Measurements from ENCODE around the gene FGF21.
"Not testable (repeated sequence)": the region's sequence is repeated elsewhere in the genome, so short reads cannot be mapped to it uniquely, and the experiment has no call there.

The FGF21 gene

DNA sequence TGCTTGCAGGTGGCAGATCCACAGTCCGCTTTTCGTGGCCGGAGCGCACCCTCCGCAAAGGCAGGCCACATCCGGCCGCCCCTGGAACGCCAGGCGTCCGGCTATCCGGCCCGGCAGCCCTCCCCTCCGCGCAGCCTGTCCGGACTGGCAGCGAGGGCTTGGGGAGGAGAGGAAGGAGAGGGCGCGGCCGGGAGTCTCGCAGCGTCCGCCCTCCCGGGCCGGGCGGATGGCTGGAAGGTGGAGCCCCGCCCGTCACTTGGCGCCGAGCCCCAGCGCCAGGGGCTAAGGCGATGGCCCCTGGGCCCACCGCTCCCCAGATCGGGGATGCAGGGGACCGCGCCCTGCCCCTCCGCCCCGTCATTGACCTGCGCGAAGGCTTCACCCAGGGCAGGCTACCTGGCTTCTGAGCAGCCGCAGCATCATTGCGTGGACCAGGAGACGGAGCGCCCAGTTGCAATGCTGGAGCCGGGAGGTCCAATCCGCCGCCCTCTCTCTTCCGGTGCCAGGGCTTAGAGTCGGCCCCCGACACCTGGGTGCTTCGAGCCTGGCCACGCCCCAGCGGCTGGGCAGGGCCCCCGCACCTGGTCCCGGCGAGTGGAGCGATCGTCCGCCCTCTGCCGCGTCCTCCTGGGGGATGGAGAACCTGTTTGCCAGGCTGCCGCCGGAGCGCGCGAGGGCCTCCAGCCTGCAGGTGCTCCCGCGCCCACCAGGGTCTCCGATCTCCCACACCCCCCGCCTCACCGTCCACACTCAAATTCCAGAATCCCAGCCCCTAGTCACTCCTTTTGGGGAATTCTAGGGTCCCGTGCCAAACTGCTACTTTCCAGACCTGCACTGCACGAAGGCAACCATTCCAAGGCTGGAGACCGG is 2.6 kb upstream of the FGF21 start, which contains the start of gene FUT1:
Gene FUT1, minus strand, starts transcription at position 146 of the 870 bp plus-strand sequence. CDS start 1,360 bp downstream, outside the sequence.
- Histone ChIP-seq H3K36me3 (ENCODE audit: control insufficient read depth, insufficient read depth, low read length) (no peaks in the 10 kb centered on the region), H3K27ac (ENCODE audit: insufficient read depth, low read length, poor library complexity, severe bottlenecking) (no peak within 1 kb of the TSS), H3K9me3 (ENCODE audit: control insufficient read depth, low read length) (no peaks in the 10 kb centered on the region), H3K4me3 (ENCODE audit: insufficient read depth, low read depth, low read length, poor library complexity, severe bottlenecking) (peak within 1 kb of the TSS; percentile 58), H3K4me1 (ENCODE audit: control insufficient read depth, insufficient read depth, low read length, poor library complexity, severe bottlenecking) (peaks cover 15% of the 10 kb centered on the region), H3K27me3 (replicated peaks; ENCODE audit: control insufficient read depth, insufficient read depth, low read length, poor library complexity, severe bottlenecking) (peaks cover 4% of the 10 kb centered on the region)
- DNase-seq, result peak in 2 of 3 donors; percentile 20 to 29

DNA sequence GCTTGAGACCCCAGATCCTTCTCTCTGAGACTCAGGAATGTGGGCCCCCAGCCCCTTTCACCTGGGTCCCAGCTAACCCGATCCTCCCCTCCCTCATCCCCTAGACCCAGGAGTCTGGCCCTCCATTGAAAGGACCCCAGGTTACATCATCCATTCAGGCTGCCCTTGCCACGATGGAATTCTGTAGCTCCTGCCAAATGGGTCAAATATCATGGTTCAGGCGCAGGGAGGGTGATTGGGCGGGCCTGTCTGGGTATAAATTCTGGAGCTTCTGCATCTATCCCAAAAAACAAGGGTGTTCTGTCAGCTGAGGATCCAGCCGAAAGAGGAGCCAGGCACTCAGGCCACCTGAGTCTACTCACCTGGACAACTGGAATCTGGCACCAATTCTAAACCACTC is 463 bp downstream of the FGF21 start:
- Histone ChIP-seq H3K27me3 (replicated peaks; ENCODE audit: control insufficient read depth, insufficient read depth, low read length, poor library complexity, severe bottlenecking) (peaks cover 4% of the 10 kb centered on the region), H3K4me3 (ENCODE audit: insufficient read depth, low read depth, low read length, poor library complexity, severe bottlenecking) (no peak overlapping the region)
- DNase-seq, result no peak

DNA sequence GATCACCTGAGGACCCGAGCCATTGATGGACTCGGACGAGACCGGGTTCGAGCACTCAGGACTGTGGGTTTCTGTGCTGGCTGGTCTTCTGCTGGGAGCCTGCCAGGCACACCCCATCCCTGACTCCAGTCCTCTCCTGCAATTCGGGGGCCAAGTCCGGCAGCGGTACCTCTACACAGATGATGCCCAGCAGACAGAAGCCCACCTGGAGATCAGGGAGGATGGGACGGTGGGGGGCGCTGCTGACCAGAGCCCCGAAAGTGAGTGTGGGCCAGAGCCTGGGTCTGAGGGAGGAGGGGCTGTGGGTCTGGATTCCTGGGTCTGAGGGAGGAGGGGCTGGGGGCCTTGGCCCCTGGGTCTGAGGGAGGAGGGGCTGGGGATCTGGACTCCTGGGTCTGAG is 888 bp downstream of the FGF21 start:
- Histone ChIP-seq H3K27ac (ENCODE audit: insufficient read depth, low read length, poor library complexity, severe bottlenecking) (no peak overlapping the region), H3K27me3 (replicated peaks; ENCODE audit: control insufficient read depth, insufficient read depth, low read length, poor library complexity, severe bottlenecking) (peaks cover 4% of the 10 kb centered on the region), H3K4me3 (ENCODE audit: insufficient read depth, low read depth, low read length, poor library complexity, severe bottlenecking) (no peak overlapping the region), H3K36me3 (ENCODE audit: control insufficient read depth, insufficient read depth, low read length) (no peaks in the 10 kb centered on the region), H3K4me1 (ENCODE audit: control insufficient read depth, insufficient read depth, low read length, poor library complexity, severe bottlenecking) (peaks cover 17% of the 10 kb centered on the region), H3K9me3 (ENCODE audit: control insufficient read depth, low read length) (no peaks in the 10 kb centered on the region)
- DNase-seq, result no peak

More for the DNA sequence above, 463 bp downstream of the FGF21 start:
- Histone ChIP-seq H3K4me1 (ENCODE audit: control insufficient read depth, insufficient read depth, low read length, poor library complexity, severe bottlenecking) (peaks cover 17% of the 10 kb centered on the region), H3K9me3 (ENCODE audit: control insufficient read depth, low read length) (no peaks in the 10 kb centered on the region), H3K27ac (ENCODE audit: insufficient read depth, low read length, poor library complexity, severe bottlenecking) (no peak overlapping the region), H3K36me3 (ENCODE audit: control insufficient read depth, insufficient read depth, low read length) (no peaks in the 10 kb centered on the region)

DNA sequence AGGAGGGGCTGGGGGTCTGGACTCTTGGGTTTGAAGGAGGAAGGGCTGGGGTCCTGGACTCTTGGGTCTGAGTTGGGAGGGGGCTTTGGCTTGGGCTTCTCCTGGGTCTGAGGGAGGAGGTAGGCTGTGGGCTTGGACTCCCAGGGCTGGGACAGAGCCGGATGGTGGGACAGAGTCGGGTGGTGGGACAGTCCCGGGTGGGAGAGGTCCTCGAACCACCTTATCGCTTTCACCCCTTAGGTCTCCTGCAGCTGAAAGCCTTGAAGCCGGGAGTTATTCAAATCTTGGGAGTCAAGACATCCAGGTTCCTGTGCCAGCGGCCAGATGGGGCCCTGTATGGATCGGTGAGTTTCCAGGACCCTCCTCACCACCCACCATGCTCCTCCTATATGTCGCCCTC is 1.4 kb downstream of the FGF21 start:
- no peak overlapping the region for H3K4me3 ChIP-seq (ENCODE audit: insufficient read depth, low read depth, low read length, poor library complexity, severe bottlenecking)
- H3K4me1 ChIP-seq (ENCODE audit: control insufficient read depth, insufficient read depth, low read length, poor library complexity, severe bottlenecking), result peaks cover 17% of the 10 kb centered on the region
- no peaks in the 10 kb centered on the region for H3K9me3 ChIP-seq (ENCODE audit: control insufficient read depth, low read length)
- no peak overlapping the region for H3K27ac ChIP-seq (ENCODE audit: insufficient read depth, low read length, poor library complexity, severe bottlenecking)
- H3K27me3 ChIP-seq (replicated peaks; ENCODE audit: control insufficient read depth, insufficient read depth, low read length, poor library complexity, severe bottlenecking), result peaks cover 4% of the 10 kb centered on the region
- no peaks in the 10 kb centered on the region for H3K36me3 ChIP-seq (ENCODE audit: control insufficient read depth, insufficient read depth, low read length)
- no peak for DNase-seq

DNA sequence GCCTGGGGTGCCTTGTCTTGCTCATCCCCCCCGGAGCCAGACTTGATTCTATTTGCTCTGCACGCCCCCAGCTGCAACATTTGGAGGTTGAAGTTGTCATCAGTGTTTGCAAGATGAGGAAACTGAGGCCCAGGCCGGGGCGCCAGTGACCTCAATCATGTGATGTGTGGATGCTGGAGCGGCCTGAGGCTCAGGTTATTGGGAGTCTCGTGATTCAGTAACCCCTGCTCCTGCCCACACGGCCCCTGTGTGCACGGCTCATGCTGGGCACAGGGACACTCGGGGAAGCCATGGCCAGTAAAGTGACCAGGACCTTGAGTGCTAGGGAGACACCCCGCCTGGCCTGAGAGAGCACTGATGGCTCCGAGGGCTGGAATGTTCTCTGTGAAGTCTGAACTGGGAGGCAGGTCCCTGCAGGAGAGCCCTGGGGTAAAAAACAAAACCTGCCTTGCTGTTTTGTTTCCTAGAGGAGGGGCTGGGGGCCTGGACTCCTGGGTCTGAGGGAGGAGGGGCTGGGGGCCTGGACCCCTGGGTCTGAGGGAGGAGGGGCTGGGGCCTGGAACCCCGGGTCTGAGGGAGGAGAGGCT is 1.9 kb downstream of the FGF21 start:
- Histone ChIP-seq H3K9me3 (ENCODE audit: control insufficient read depth, low read length) (no peaks in the 10 kb centered on the region), H3K27me3 (replicated peaks; ENCODE audit: control insufficient read depth, insufficient read depth, low read length, poor library complexity, severe bottlenecking) (peaks cover 4% of the 10 kb centered on the region), H3K4me1 (ENCODE audit: control insufficient read depth, insufficient read depth, low read length, poor library complexity, severe bottlenecking) (peaks cover 15% of the 10 kb centered on the region)

DNA sequence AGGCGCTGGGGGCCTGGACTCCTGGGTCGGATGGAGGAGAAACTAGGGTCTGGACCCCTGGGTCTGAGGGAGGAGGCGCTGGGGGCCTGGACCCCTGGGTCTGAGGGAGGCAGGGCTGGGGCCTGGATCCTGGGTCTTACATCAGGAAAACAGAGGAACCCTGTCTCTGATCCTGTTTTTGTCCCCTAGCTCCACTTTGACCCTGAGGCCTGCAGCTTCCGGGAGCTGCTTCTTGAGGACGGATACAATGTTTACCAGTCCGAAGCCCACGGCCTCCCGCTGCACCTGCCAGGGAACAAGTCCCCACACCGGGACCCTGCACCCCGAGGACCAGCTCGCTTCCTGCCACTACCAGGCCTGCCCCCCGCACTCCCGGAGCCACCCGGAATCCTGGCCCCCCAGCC is 2.4 kb downstream of the FGF21 start:
- no peaks in the 10 kb centered on the region for H3K9me3 ChIP-seq (ENCODE audit: control insufficient read depth, low read length)
- no peak for DNase-seq
- peaks cover 9% of the 10 kb centered on the region for H3K4me1 ChIP-seq (ENCODE audit: control insufficient read depth, insufficient read depth, low read length, poor library complexity, severe bottlenecking)
- no peaks in the 10 kb centered on the region for H3K36me3 ChIP-seq (ENCODE audit: control insufficient read depth, insufficient read depth, low read length)
- H3K27me3 ChIP-seq (replicated peaks; ENCODE audit: control insufficient read depth, insufficient read depth, low read length, poor library complexity, severe bottlenecking), result peaks cover 4% of the 10 kb centered on the region
- H3K27ac ChIP-seq (ENCODE audit: insufficient read depth, low read length, poor library complexity, severe bottlenecking), result no peak overlapping the region
- H3K4me3 ChIP-seq (ENCODE audit: insufficient read depth, low read depth, low read length, poor library complexity, severe bottlenecking), result no peak overlapping the region

More for the DNA sequence above, 1.9 kb downstream of the FGF21 start:
- Histone ChIP-seq H3K4me3 (ENCODE audit: insufficient read depth, low read depth, low read length, poor library complexity, severe bottlenecking) (no peak overlapping the region), H3K36me3 (ENCODE audit: control insufficient read depth, insufficient read depth, low read length) (no peaks in the 10 kb centered on the region), H3K27ac (ENCODE audit: insufficient read depth, low read length, poor library complexity, severe bottlenecking) (no peak overlapping the region)
- no peak for DNase-seq

DNA sequence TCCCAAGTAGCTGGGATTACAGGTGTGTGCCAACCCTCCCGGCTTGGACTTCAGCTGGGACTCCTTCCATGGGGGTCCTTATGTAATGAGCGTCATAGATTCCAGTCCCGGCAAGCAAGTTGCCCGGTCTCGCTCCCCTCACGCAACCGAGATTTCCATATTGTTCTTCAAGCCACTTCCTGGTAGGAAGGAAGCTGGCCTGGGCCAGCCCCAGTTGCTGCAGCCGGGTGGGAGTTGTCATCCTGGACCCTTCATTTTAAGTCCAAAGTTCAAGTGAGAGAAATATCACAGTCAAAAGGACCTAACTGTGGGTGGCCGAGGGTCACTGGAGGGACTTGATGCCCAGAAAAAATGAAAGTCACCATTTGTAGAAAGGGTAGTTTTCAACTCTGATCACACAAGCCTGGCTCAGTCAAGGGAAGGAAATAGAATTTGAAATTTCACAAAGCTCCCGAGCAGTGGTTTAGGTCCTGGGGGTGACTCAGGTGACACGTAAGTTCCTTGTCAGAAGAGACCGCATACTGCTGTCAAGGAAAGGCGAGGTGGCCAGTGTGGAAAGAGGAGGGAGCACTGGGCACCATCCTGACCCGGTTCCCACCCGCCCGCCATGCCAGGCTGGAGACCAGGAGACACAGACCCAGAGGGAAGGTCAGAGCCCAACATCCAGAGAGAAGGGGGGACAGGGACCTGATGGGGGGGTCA is 5.3 kb downstream of the FGF21 start:
- no peaks in the 10 kb centered on the region for H3K36me3 ChIP-seq (ENCODE audit: control insufficient read depth, insufficient read depth, low read length)
- H3K4me1 ChIP-seq (ENCODE audit: control insufficient read depth, insufficient read depth, low read length, poor library complexity, severe bottlenecking), result peaks cover 2% of the 10 kb centered on the region
- no peak overlapping the region for H3K4me3 ChIP-seq (ENCODE audit: insufficient read depth, low read depth, low read length, poor library complexity, severe bottlenecking)
- H3K9me3 ChIP-seq (ENCODE audit: control insufficient read depth, low read length), result no peaks in the 10 kb centered on the region
- DNase-seq, result no peak
- H3K27me3 ChIP-seq (replicated peaks; ENCODE audit: control insufficient read depth, insufficient read depth, low read length, poor library complexity, severe bottlenecking), result no peaks in the 10 kb centered on the region
- no peak overlapping the region for H3K27ac ChIP-seq (ENCODE audit: insufficient read depth, low read length, poor library complexity, severe bottlenecking)

DNA sequence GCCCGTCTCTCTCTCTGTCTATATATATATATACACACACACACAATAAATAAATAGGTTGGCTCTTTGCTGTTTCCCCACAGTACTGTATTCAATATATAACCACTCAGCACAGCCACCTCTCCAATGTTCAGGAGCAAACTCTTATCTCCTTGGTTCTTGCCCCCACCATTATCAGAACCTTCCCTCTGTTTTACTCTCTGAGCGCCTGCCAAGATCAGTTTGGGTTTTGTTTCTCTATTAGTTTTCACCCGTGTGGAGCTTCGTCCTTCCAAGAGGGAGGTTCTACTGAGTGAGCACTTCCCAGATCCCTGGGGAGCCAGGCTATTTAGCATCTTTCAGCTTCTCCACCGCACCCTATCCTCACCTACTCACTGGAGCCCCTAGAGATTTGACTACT is 10.5 kb downstream of the FGF21 start:
- not testable (repeated sequence) for H3K9me3 ChIP-seq (ENCODE audit: control insufficient read depth, low read length); H3K27me3 ChIP-seq (replicated peaks; ENCODE audit: control insufficient read depth, insufficient read depth, low read length, poor library complexity, severe bottlenecking); H3K36me3 ChIP-seq (ENCODE audit: control insufficient read depth, insufficient read depth, low read length); DNase-seq; H3K4me1 ChIP-seq (ENCODE audit: control insufficient read depth, insufficient read depth, low read length, poor library complexity, severe bottlenecking); H3K4me3 ChIP-seq (ENCODE audit: insufficient read depth, low read depth, low read length, poor library complexity, severe bottlenecking); H3K27ac ChIP-seq (ENCODE audit: insufficient read depth, low read length, poor library complexity, severe bottlenecking)

DNA sequence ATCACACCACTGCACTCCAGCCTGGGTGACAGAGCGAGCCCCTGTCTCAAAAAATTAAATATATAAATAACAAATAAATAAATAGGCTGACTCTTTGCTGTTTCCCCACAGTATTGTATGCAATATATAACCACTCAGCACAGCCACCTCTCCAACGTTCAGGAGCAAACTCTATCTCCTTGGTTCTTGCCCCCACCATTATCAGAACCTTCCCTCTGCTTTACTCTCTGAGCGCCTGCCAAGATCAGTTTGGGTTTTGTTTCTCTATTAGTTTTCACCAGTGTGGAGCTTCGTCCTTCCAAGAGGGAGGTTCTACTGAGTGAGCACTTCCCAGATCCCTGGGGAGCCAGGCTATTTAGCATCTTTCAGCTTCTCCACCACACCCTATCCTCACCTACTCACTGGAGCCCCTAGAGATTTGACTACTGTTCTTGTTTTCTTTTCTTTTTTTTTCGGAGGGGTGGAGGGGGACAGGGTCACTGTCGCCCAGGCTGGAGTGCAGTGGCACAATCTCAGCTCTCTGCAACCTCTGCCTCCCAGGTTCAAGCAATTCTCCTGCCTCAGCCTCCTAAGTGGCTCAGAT is 12.9 kb downstream of the FGF21 start:
- H3K4me3 ChIP-seq (ENCODE audit: insufficient read depth, low read depth, low read length, poor library complexity, severe bottlenecking); H3K27me3 ChIP-seq (replicated peaks; ENCODE audit: control insufficient read depth, insufficient read depth, low read length, poor library complexity, severe bottlenecking); H3K36me3 ChIP-seq (ENCODE audit: control insufficient read depth, insufficient read depth, low read length); H3K9me3 ChIP-seq (ENCODE audit: control insufficient read depth, low read length); DNase-seq; H3K27ac ChIP-seq (ENCODE audit: insufficient read depth, low read length, poor library complexity, severe bottlenecking); H3K4me1 ChIP-seq (ENCODE audit: control insufficient read depth, insufficient read depth, low read length, poor library complexity, severe bottlenecking): not testable (repeated sequence)
